ENCODE results near the gene PDE2A. TPM values are rescaled to one million over a fixed set of nuclear protein-coding genes. Genes with fewer than 3 reads are reported as not detected.

The PDE2A gene
- total and polyA plus RNA-seq, 2 donors (not counting 1 experiment from before 2014, with no cell fraction given): 0.88 to 2.9 TPM

- ChIA-PET CTCF (interaction anchor here (0.6 to 11.7 kb wide), 10 partner anchors 8 to 1200 kb away, joined by 3 to 152 read pairs (median 6); partner anchors contain the start of gene MRPL48), POLR2A (no interaction called here)
- 79% methylated on average over 1 of the region's 1 CpG for WGBS (ENCODE audit: insufficient coverage)
- Histone ChIP-seq H3K9me3 (ENCODE audit: control extremely low read depth in 1 of 3, control insufficient read depth in 2 of 3, insufficient read depth in 1 of 3, low read length in 2 of 3) (peaks cover 0 to 11% (median 0%) of the 10 kb centered on the region in 3 donors), H3K27ac (ENCODE audit: low read length in 2 of 2) (no peak overlapping the region), H3K27me3 (replicated peaks in 1 of 4; ENCODE audit: control extremely low read depth in 1 of 4, control insufficient read depth in 3 of 4, insufficient read depth in 4 of 4, low read length in 3 of 4) (peaks cover 0 to 68% (median 22%) of the 10 kb centered on the region in 4 experiments), H3K4me3 (ENCODE audit: control extremely low read depth in 1 of 5, extremely low read depth in 1 of 5, insufficient read depth in 1 of 5, low read depth in 2 of 5, low read length in 4 of 5) (no peak overlapping the region), H3K36me3 (replicated peaks in 1 of 2; ENCODE audit: control extremely low read depth in 1 of 2, control insufficient read depth in 1 of 2, extremely low read depth in 1 of 2, insufficient read depth in 2 of 2, low read length in 1 of 2) (no peaks in the 10 kb centered on the region), H3K4me2 (replicated peaks; ENCODE audit: low read depth, low read length, poor library complexity, severe bottlenecking) (no peak overlapping the region), H3K4me1 (ENCODE audit: control insufficient read depth in 2 of 2, insufficient read depth in 2 of 2, low read length in 2 of 2) (peaks cover 47 to 48% of the 10 kb centered on the region in 2 donors), H3K9ac (ENCODE audit: low read length) (no peak overlapping the region), H3K79me2 (ENCODE audit: control insufficient read depth, insufficient read depth, low read length) (no peaks in the 10 kb centered on the region), H4K20me1 (ENCODE audit: control insufficient read depth, insufficient read depth, low read length, poor library complexity, severe bottlenecking) (no peaks in the 10 kb centered on the region), H2AFZ (ENCODE audit: insufficient read depth, low read depth, low read length, poor library complexity, severe bottlenecking) (no peak overlapping the region)
- TF ChIP-seq CTCF (IDR thresholded peaks at IDR 0.05): no peak
- TF ChIP-seq EZH2 (IDR thresholded peaks at IDR 0.05; ENCODE audit: borderline replicate concordance, insufficient read depth, low read depth, low read length, poor library complexity, severe bottlenecking): no peak
- no peak for ATAC-seq (ENCODE audit: low read depth)
- Mint-ChIP-seq H3K9me3 (ENCODE audit: insufficient read depth) (no peaks in the 10 kb centered on the region), H3K4me3 (no peak overlapping the region), H3K27ac (no peak overlapping the region), H3K4me1 (peaks cover 55% of the 10 kb centered on the region), H3K27me3 (peaks cover 41% of the 10 kb centered on the region)
- no peak for DNase-seq
- intact Hi-C loops (cut with micrococcal nuclease): loop anchor here (5.0 kb wide), 1 partner anchor 105 kb away; no protein-coding TSS in a partner anchor
Observed at GRCh38 chr11:72587696-72588095, 86.5 kb downstream of the PDE2A start.

GRCh38 chr11:72586321-72587090 is 87.7 kb downstream of the PDE2A start:
- 81% methylated on average over 4 of the region's 7 CpGs for WGBS (ENCODE audit: insufficient coverage)
- Mint-ChIP-seq H3K9me3 (ENCODE audit: insufficient read depth) (no peaks in the 10 kb centered on the region), H3K27ac (no peak overlapping the region), H3K4me1 (peaks cover 43% of the 10 kb centered on the region), H3K4me3 (no peak overlapping the region), H3K27me3 (peaks cover 30% of the 10 kb centered on the region)
- intact Hi-C loops (cut with micrococcal nuclease): loop anchor here (5.0 kb wide), 1 partner anchor 104 kb away; no protein-coding TSS in a partner anchor
- H4K20me1 ChIP-seq (ENCODE audit: control insufficient read depth, insufficient read depth, low read length, poor library complexity, severe bottlenecking): no peaks in the 10 kb centered on the region
- ATAC-seq (ENCODE audit: low read depth): no peak
- H3K9me3 ChIP-seq (ENCODE audit: control extremely low read depth in 1 of 3, control insufficient read depth in 2 of 3, insufficient read depth in 1 of 3, low read length in 2 of 3): peaks cover 0 to 8% (median 0%) of the 10 kb centered on the region in 3 donors
- H3K9ac ChIP-seq (ENCODE audit: low read length): no peak overlapping the region
- no peak overlapping the region for H2AFZ ChIP-seq (ENCODE audit: insufficient read depth, low read depth, low read length, poor library complexity, severe bottlenecking)
- peak overlapping the region; percentile 92 for H3K4me2 ChIP-seq (replicated peaks; ENCODE audit: low read depth, low read length, poor library complexity, severe bottlenecking)
- ChIA-PET CTCF (interaction anchor here (1.0 to 11.7 kb wide), 19 partner anchors 11 to 1201 kb away, joined by 3 to 152 read pairs (median 5); partner anchors contain the start of gene MRPL48), POLR2A (no interaction called here)
- H3K4me3 ChIP-seq (ENCODE audit: control extremely low read depth in 1 of 5, extremely low read depth in 1 of 5, insufficient read depth in 1 of 5, low read depth in 2 of 5, low read length in 4 of 5): no peak overlapping the region
- H3K27me3 ChIP-seq (replicated peaks in 1 of 4; ENCODE audit: control extremely low read depth in 1 of 4, control insufficient read depth in 3 of 4, insufficient read depth in 4 of 4, low read length in 3 of 4): peaks cover 0 to 57% (median 16%) of the 10 kb centered on the region in 4 experiments
- peaks cover 35 to 36% of the 10 kb centered on the region in 2 donors for H3K4me1 ChIP-seq (ENCODE audit: control insufficient read depth in 2 of 2, insufficient read depth in 2 of 2, low read length in 2 of 2)
- no peaks in the 10 kb centered on the region for H3K79me2 ChIP-seq (ENCODE audit: control insufficient read depth, insufficient read depth, low read length)
- H3K27ac ChIP-seq (ENCODE audit: low read length in 2 of 2): no peak overlapping the region
- H3K36me3 ChIP-seq (replicated peaks in 1 of 2; ENCODE audit: control extremely low read depth in 1 of 2, control insufficient read depth in 1 of 2, extremely low read depth in 1 of 2, insufficient read depth in 2 of 2, low read length in 1 of 2): no peaks in the 10 kb centered on the region
- no peak for DNase-seq
- TF ChIP-seq CTCF (IDR thresholded peaks at IDR 0.05): no peak
- TF ChIP-seq EZH2 (IDR thresholded peaks at IDR 0.05; ENCODE audit: borderline replicate concordance, insufficient read depth, low read depth, low read length, poor library complexity, severe bottlenecking): no peak

Measured in B cell (primary cell).